H9 (cell line): ENCODE data around the gene DPH5. TPM values are rescaled to one million over a fixed set of nuclear protein-coding genes. Genes with fewer than 3 reads are reported as not detected.

Experiments used
- DNase-seq: peaks from one replicate; pipeline ENCODE4 v3.0.0-alpha.2; 2017
- H2AFZ ChIP-seq: one replicate; pipeline ENCODE4 v1.6.1; 2013; ENCODE audit warnings: mild to moderate bottlenecking, low read length, control low read depth, moderate library complexity
- H2AK5ac ChIP-seq: 2 replicates; pipeline ENCODE4 v1.6.1; 2013; ENCODE audit warnings: low read length, control low read depth, mixed read lengths; ENCODE audit not compliant: insufficient read length
- H2BK120ac ChIP-seq: one replicate; pipeline ENCODE4 v1.6.1; 2013; ENCODE audit warnings: low read depth, mild to moderate bottlenecking, low read length, control low read depth, inconsistent platforms; ENCODE audit not compliant: poor library complexity, severe bottlenecking
- H2BK12ac ChIP-seq: 2 replicates; pipeline ENCODE4 v1.6.1; 2013; ENCODE audit warnings: low read length, control low read depth, mixed read lengths, low read depth; ENCODE audit not compliant: insufficient read length
- H2BK15ac ChIP-seq: 2 replicates; pipeline ENCODE4 v1.6.1; 2013; ENCODE audit warnings: low read depth, low read length, control low read depth
- H2BK20ac ChIP-seq: one replicate; pipeline ENCODE4 v1.6.1; 2013; ENCODE audit warnings: low read depth, mild to moderate bottlenecking, low read length, control low read depth, inconsistent platforms; ENCODE audit not compliant: poor library complexity, severe bottlenecking
- H2BK5ac ChIP-seq: 2 replicates; pipeline ENCODE4 v1.6.1; 2013; ENCODE audit warnings: low read length, control low read depth, mixed read lengths; ENCODE audit not compliant: insufficient read length
- H3K14ac ChIP-seq: 2 replicates; pipeline ENCODE4 v1.6.1; 2013; ENCODE audit warnings: low read length, control low read depth; ENCODE audit not compliant: insufficient read depth
- H3K18ac ChIP-seq: 2 replicates; pipeline ENCODE4 v1.6.1; 2013; ENCODE audit warnings: low read depth, mild to moderate bottlenecking, mixed read lengths, low read length, control low read depth; ENCODE audit not compliant: insufficient read length
- H3K23ac ChIP-seq: 2 replicates; pipeline ENCODE4 v1.6.1; 2013; ENCODE audit warnings: low read length, control low read depth, mixed read lengths, low read depth; ENCODE audit not compliant: insufficient read length
- H3K23me2 ChIP-seq: 2 replicates; pipeline ENCODE4 v1.6.1; 2013; ENCODE audit warnings: low read depth, mild to moderate bottlenecking, mixed read lengths, low read length, control low read depth; ENCODE audit not compliant: insufficient read length, poor library complexity, severe bottlenecking
- H3K27ac ChIP-seq: 2 replicates; pipeline ENCODE4 v1.5.1; 2013; ENCODE audit warnings: low read length, control low read depth, mixed read lengths, low read depth; ENCODE audit not compliant: insufficient read length
- H3K27me3 ChIP-seq: 2 replicates; pipeline ENCODE4 v1.6.1; 2013; ENCODE audit warnings: low read length, control low read depth, inconsistent platforms; ENCODE audit not compliant: insufficient read depth
- H3K4ac ChIP-seq: 2 replicates; pipeline ENCODE4 v1.6.1; 2013; ENCODE audit warnings: low read depth, mild to moderate bottlenecking, control low read depth, inconsistent platforms, low read length, moderate library complexity
- H3K4me1 ChIP-seq: 2 replicates; pipeline ENCODE4 v1.6.1; 2013; ENCODE audit warnings: low read length, control low read depth, inconsistent platforms; ENCODE audit not compliant: insufficient read depth
- H3K4me2 ChIP-seq: 2 replicates; pipeline ENCODE4 v1.6.1; 2013; ENCODE audit warnings: low read length, control low read depth, mixed read lengths; ENCODE audit not compliant: insufficient read length, insufficient read depth
- H3K56ac ChIP-seq: 2 replicates; pipeline ENCODE4 v1.6.1; 2013; ENCODE audit warnings: low read depth, mild to moderate bottlenecking, mixed read lengths, low read length, control low read depth; ENCODE audit not compliant: insufficient read length
- H3K79me1 ChIP-seq: 2 replicates; pipeline ENCODE4 v1.6.1; 2013; ENCODE audit warnings: low read depth, mild to moderate bottlenecking, moderate library complexity, low read length, control low read depth, inconsistent platforms; ENCODE audit not compliant: insufficient read depth, poor library complexity, severe bottlenecking
- H3K79me2 ChIP-seq: 2 replicates; pipeline ENCODE4 v1.6.1; 2013; ENCODE audit warnings: low read length, control low read depth, inconsistent platforms; ENCODE audit not compliant: insufficient read depth
- H3K9ac ChIP-seq: 2 replicates; pipeline ENCODE4 v1.6.1; 2013; ENCODE audit warnings: low read length, control low read depth, mixed read lengths; ENCODE audit not compliant: insufficient read length; ENCODE audit errors: extremely low read depth
- H3K9me3 ChIP-seq: one replicate; pipeline ENCODE4 v1.6.1; 2013; ENCODE audit warnings: low read depth, low read length, inconsistent platforms; ENCODE audit not compliant: control insufficient read depth
- H3T11ph ChIP-seq: one replicate; pipeline ENCODE4 v1.6.1; 2013; ENCODE audit warnings: mild to moderate bottlenecking, low read length, control low read depth, inconsistent platforms
- H4K20me1 ChIP-seq: one replicate; pipeline ENCODE4 v1.6.1; 2013; ENCODE audit not compliant: control insufficient read depth, insufficient read length, insufficient read depth
- H4K5ac ChIP-seq: 2 replicates; pipeline ENCODE4 v1.6.1; 2013; ENCODE audit warnings: low read depth, mild to moderate bottlenecking, mixed read lengths, low read length, control low read depth; ENCODE audit not compliant: insufficient read length
- H4K8ac ChIP-seq: replicated peaks from 2 replicates; pipeline ENCODE4 v1.6.1; 2013; ENCODE audit warnings: low read length, control low read depth, mixed read lengths, low read depth; ENCODE audit not compliant: insufficient read length
- H4K91ac ChIP-seq: 2 replicates; pipeline ENCODE4 v1.6.1; 2013; ENCODE audit warnings: low read depth, mild to moderate bottlenecking, moderate library complexity, mixed read lengths, low read length, control low read depth; ENCODE audit not compliant: insufficient read length
- H3K27ac Mint-ChIP-seq, 3 experiments: 2 replicates in 2 of 3; 3 replicates in 1 of 3; pipeline ENCODE4 v1.8.0; 2020 to 2021; ENCODE audit warnings: mixed read lengths in 3 of 3, mild to moderate bottlenecking in 1 of 3, moderate library complexity in 1 of 3
- H3K27me3 Mint-ChIP-seq: 2 replicates; pipeline ENCODE4 v1.8.0; 2021; ENCODE audit warnings: low read depth, mild to moderate bottlenecking, moderate library complexity, mixed read lengths
- H3K36me3 Mint-ChIP-seq, 3 experiments: 2 replicates in 2 of 3; 3 replicates in 1 of 3; pipeline ENCODE4 v1.8.0; 2020 to 2021; ENCODE audit warnings: low read depth in 3 of 3, mixed read lengths in 3 of 3; ENCODE audit not compliant: insufficient read depth in 1 of 3
- H3K4me1 Mint-ChIP-seq, 2 experiments: 2 replicates each; pipeline ENCODE4 v1.8.0; 2020; ENCODE audit warnings: mixed read lengths in 2 of 2
- H3K4me3 Mint-ChIP-seq, 2 experiments: 2 replicates in 1 of 2; 3 replicates in 1 of 2; pipeline ENCODE4 v1.8.0; 2020 to 2021; ENCODE audit warnings: mild to moderate bottlenecking in 2 of 2, mixed read lengths in 2 of 2, moderate library complexity in 1 of 2
- H3K9me3 Mint-ChIP-seq, 2 experiments: 2 replicates in 1 of 2; 3 replicates in 1 of 2; pipeline ENCODE4 v1.8.0; 2020; ENCODE audit warnings: mild to moderate bottlenecking in 2 of 2, mixed read lengths in 2 of 2, moderate library complexity in 1 of 2
- CTCF ChIP-seq: fragments of 200-600 bp; sonication (generic); conservative IDR thresholded peaks from 3 replicates; pipeline ENCODE4 v1.8.0; 2021; ENCODE audit warnings: antibody characterized with exemption, mild to moderate bottlenecking
- WGBS: extraction: QIAGEN DNeasy Blood & Tissue Kit; methylation state at CpG from one replicate; pipeline ENCODE4 v1.1.7; 2013; ENCODE audit warnings: missing lambda C conversion rate, low lambda C conversion rate, mixed read lengths; ENCODE audit not compliant: insufficient read length; ENCODE audit errors: extremely low coverage; 5-methylcytosine and 5-hydroxymethylcytosine counted together
- total RNA-seq: library from RNA; stranded (reverse); gene quantifications from 2 replicates; pipeline ENCODE4 v1.2.1, GENCODE V29; 2021

The DPH5 gene
- total RNA-seq, 1 experiment from 2014 or later = 49.4 TPM

- Histone ChIP-seq H4K8ac (no peak overlapping the region), H3K27me3 (no peaks in the 10 kb centered on the region), H3K14ac (no peak overlapping the region), H3K9ac (no peak overlapping the region), H2AFZ (no peak overlapping the region), H2BK5ac (no peak overlapping the region), H2BK15ac (no peak overlapping the region), H3T11ph (no peak overlapping the region), H4K20me1 (no peaks in the 10 kb centered on the region), H3K18ac (no peak overlapping the region), H3K4me2 (no peak overlapping the region), H3K23ac (no peak overlapping the region), H3K23me2 (no peaks in the 10 kb centered on the region), H3K4me1 (no peaks in the 10 kb centered on the region), H4K5ac (no peak overlapping the region), H2BK20ac (no peak overlapping the region), H3K27ac (no peak overlapping the region), H3K4ac (no peak overlapping the region), H3K79me2 (no peaks in the 10 kb centered on the region), H3K79me1 (no peaks in the 10 kb centered on the region), H2BK120ac (no peak overlapping the region), H3K9me3 (no peaks in the 10 kb centered on the region), H2AK5ac (no peak overlapping the region), H4K91ac (no peak overlapping the region), H2BK12ac (no peak overlapping the region), H3K56ac (no peak overlapping the region)
- Mint-ChIP-seq H3K9me3 (no peaks in the 10 kb centered on the region), H3K27ac (no peak overlapping the region; a peak in 1 of 7 replicates), H3K36me3 (peaks cover 11 to 20% (median 20%) of the 10 kb centered on the region in 3 experiments; a peak in 6 of 7 replicates), H3K27me3 (no peaks in the 10 kb centered on the region), H3K4me1 (peaks cover 0 to 5% of the 10 kb centered on the region in 2 experiments; a peak in 2 of 4 replicates), H3K4me3 (no peak overlapping the region)
- WGBS = 100% methylated on average over 1 of the region's 3 CpGs
- no peak for DNase-seq
- no peak for TF ChIP-seq CTCF
Observed at GRCh38 chr1:101008229-101008834, 17.3 kb downstream of the DPH5 start.
